ENCODE data around the gene PALM. TPM values are rescaled to one million over a fixed set of nuclear protein-coding genes. Genes with fewer than 3 reads are reported as not detected.

PALM gene
- total and polyA plus RNA-seq, 2 experiments from 2014 or later = 23.0 to 105 TPM

DNA sequence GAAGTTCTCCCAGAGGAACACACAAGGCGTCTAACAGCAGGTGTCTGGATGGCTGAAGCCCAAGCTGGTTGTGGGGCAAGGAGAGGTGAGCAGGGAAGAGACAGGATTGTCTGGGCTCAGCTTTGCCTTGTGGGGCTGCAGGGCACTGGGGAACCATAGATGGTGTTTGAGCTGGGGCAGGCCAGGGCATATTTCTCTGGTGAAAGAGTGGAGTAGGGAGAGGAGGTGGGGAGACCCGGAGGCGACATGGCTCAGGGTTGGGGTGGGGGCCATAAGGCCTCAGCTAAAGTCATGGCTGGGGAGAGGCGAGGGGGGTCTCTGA is 5.4 kb upstream of the PALM start:
- Histone ChIP-seq H3K27ac (no peak overlapping the region), H3K27me3 (no peaks in the 10 kb centered on the region), H3K36me3 (no peaks in the 10 kb centered on the region), H3K4me1 (ENCODE audit: low read depth) (no peaks in the 10 kb centered on the region), H3K4me3 (no peak overlapping the region), H3K9me3 (ENCODE audit: low read depth) (no peaks in the 10 kb centered on the region)
- DNase-seq (ENCODE audit: low read depth in 1 of 2, low spot score in 1 of 2) = no peak
- no peak for TF ChIP-seq CTCF (IDR thresholded peaks at IDR 0.05; ENCODE audit: low read depth, low read length)

DNA sequence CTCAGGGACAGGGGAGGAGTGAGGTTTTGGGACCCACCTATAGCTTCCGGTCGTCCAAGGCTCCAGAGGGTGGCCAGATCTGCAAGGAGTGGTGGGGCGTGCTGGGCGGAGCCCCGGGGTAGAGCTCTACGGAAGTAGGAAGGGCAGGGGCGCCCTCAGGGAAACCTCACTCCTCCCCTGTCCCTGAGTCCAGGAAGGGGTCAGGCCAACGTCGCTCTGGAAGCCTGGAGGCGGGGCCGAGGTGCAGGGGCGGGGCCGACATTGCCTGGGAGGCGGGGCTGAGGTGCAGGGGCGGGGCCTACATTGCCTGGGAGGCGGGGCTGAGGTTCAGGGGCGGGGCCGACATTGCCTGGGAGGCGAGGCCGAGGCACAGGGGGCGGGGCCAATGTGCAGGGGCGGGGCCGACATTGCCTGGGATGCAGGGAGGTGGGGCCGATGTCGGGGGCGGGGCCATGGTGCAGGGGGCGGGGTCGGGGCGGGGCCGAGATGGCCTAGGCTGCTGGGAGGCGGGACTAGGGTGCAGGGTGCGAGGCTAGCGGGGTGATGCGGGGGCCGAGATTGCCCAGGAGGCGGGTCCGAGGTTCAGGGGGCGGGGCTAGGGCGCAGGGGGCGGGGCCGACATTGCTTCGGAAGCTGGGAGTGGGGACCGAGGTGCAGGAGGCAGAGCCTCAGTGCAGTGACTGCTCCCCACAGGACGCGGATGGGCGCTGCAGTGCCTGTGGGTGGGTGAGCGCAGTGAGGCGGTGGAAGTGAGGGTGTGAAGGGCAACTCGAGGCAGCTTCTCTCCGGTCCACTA is 4.9 kb upstream of the PALM start:
- no peaks in the 10 kb centered on the region for H3K27me3 ChIP-seq
- H3K36me3 ChIP-seq = no peaks in the 10 kb centered on the region
- peak; percentile 68 to 73 for DNase-seq (ENCODE audit: low read depth in 1 of 2, low spot score in 1 of 2)
- no peak overlapping the region for H3K27ac ChIP-seq
- no peak for TF ChIP-seq CTCF (IDR thresholded peaks at IDR 0.05; ENCODE audit: low read depth, low read length)
- no peak overlapping the region for H3K4me3 ChIP-seq
- H3K4me1 ChIP-seq (ENCODE audit: low read depth) = no peaks in the 10 kb centered on the region
- H3K9me3 ChIP-seq (ENCODE audit: low read depth) = no peaks in the 10 kb centered on the region

GRCh38 chr19:704447-704741 is 4.3 kb upstream of the PALM start:
- H3K36me3 ChIP-seq = no peaks in the 10 kb centered on the region
- TF ChIP-seq CTCF (IDR thresholded peaks at IDR 0.05; ENCODE audit: low read depth, low read length) = no peak
- H3K4me3 ChIP-seq = no peak overlapping the region
- no peak for DNase-seq (ENCODE audit: low read depth in 1 of 2, low spot score in 1 of 2)
- no peak overlapping the region for H3K27ac ChIP-seq
- no peaks in the 10 kb centered on the region for H3K4me1 ChIP-seq (ENCODE audit: low read depth)
- H3K9me3 ChIP-seq (ENCODE audit: low read depth) = no peaks in the 10 kb centered on the region
- H3K27me3 ChIP-seq = no peaks in the 10 kb centered on the region

GRCh38 chr19:709196-709964 is 645 bp downstream of the PALM start:
- no peaks in the 10 kb centered on the region for H3K27me3 ChIP-seq
- no peak for TF ChIP-seq CTCF (IDR thresholded peaks at IDR 0.05; ENCODE audit: low read depth, low read length)
- H3K36me3 ChIP-seq = no peaks in the 10 kb centered on the region
- peak in 1 of 2 donors; percentile 45 for DNase-seq (ENCODE audit: low read depth in 1 of 2, low spot score in 1 of 2)
- no peaks in the 10 kb centered on the region for H3K9me3 ChIP-seq (ENCODE audit: low read depth)
- peak overlapping the region; percentile 98 for H3K4me3 ChIP-seq
- no peaks in the 10 kb centered on the region for H3K4me1 ChIP-seq (ENCODE audit: low read depth)
- H3K27ac ChIP-seq = no peak overlapping the region

- peak overlapping the region; percentile 98 for H3K4me3 ChIP-seq
- H3K27me3 ChIP-seq = no peaks in the 10 kb centered on the region
- no peak for TF ChIP-seq CTCF (IDR thresholded peaks at IDR 0.05; ENCODE audit: low read depth, low read length)
- no peaks in the 10 kb centered on the region for H3K36me3 ChIP-seq
- H3K4me1 ChIP-seq (ENCODE audit: low read depth) = no peaks in the 10 kb centered on the region
- no peak overlapping the region for H3K27ac ChIP-seq
- no peak for DNase-seq (ENCODE audit: low read depth in 1 of 2, low spot score in 1 of 2)
- H3K9me3 ChIP-seq (ENCODE audit: low read depth) = no peaks in the 10 kb centered on the region
These were observed 1.3 kb downstream of the PALM start for GRCh38 chr19:709965-710571.
